K562 (cell line): ENCODE results near the gene FAM53A. TPM values are rescaled to one million over a fixed set of nuclear protein-coding genes. Genes with fewer than 3 reads are reported as not detected.
A peak's percentile ranks its signal among the peaks of the same experiment; 100 is the strongest.

Experiments
- BCOR ChIP-seq: fragments of 450-650 bp; IDR thresholded peaks from 2 replicates; pipeline ENCODE4 v1.6.1; 2016
- ESRRA ChIP-seq: fragments of 450-650 bp; IDR thresholded peaks from 2 replicates; pipeline ENCODE4 v1.6.1; 2014; ENCODE audit warnings: low read depth, mild to moderate bottlenecking, moderate library complexity, borderline replicate concordance
- KLF10 ChIP-seq: fragments of 250-450 bp; sonication (Bioruptor Pico); IDR thresholded peaks from 2 replicates; pipeline ENCODE4 v1.6.1; 2021; ENCODE audit warnings: matching md5 sums
- NFXL1 ChIP-seq: fragments of 450-650 bp; formaldehyde crosslinking; IDR thresholded peaks from 2 replicates; pipeline ENCODE4 v1.4.0; 2021; ENCODE audit warnings: mild to moderate bottlenecking
- NR3C1 ChIP-seq: sonication (generic); formaldehyde crosslinking; IDR thresholded peaks from 2 replicates; pipeline ENCODE4 v1.8.1; 2022; ENCODE audit warnings: missing genetic modification reagents
- PHB ChIP-seq: fragments of 250-450 bp; sonication (Bioruptor Pico); IDR thresholded peaks from 2 replicates; pipeline ENCODE4 v1.5.0; 2021
- RBFOX2 ChIP-seq: fragments of 200-400 bp; formaldehyde crosslinking; IDR thresholded peaks from 2 replicates; pipeline ENCODE4 v1.6.1; 2017; ENCODE audit warnings: low read depth, mild to moderate bottlenecking, low read length, moderate library complexity
- RBM34 ChIP-seq: fragments of 200-400 bp; formaldehyde crosslinking; IDR thresholded peaks from 2 replicates; pipeline ENCODE4 v1.6.1; 2018; ENCODE audit warnings: low read length, borderline replicate concordance; ENCODE audit not compliant: insufficient read depth
- RFX5 ChIP-seq: IDR thresholded peaks from 2 replicates; pipeline ENCODE4 v1.6.1; 2011; ENCODE audit warnings: low read depth, mild to moderate bottlenecking, improper control_type of control experiment, low read length
- ZNF24 ChIP-seq: fragments of 450-650 bp; IDR thresholded peaks from 2 replicates; pipeline ENCODE4 v1.6.1; 2016
- ZNF707 ChIP-seq: fragments of 250-450 bp; sonication (Bioruptor Pico); conservative IDR thresholded peaks from 2 replicates; pipeline ENCODE4 v1.8.0; 2022; ENCODE audit warnings: inconsistent platforms, mild to moderate bottlenecking, moderate library complexity
- ZNF778 ChIP-seq: fragments of 450-650 bp; formaldehyde crosslinking; IDR thresholded peaks from 2 replicates; pipeline ENCODE4 v1.4.0; 2020; ENCODE audit warnings: mild to moderate bottlenecking, moderate library complexity
- polyA plus RNA-seq, 8 experiments: library from polyadenylated mRNA; depleted of rRNA in 4 of 8; stranded (reverse) in 5 of 8; unstranded in 3 of 8; fragments of >200 nt; fragmentation: Nextera tagmentation in 2 of 8; fragmentation: Illumina TruSeq in 1 of 8; extraction: Ambion mirVana in 2 of 8; extraction: Trizol in 1 of 8; gene quantifications; 2 replicates each; pipeline versions ENCODE4 v1.2.1 to v1.2.3, GENCODE V29; 2011 to 2014; ENCODE audit warnings: inconsistent platforms in 1 of 8, missing spikeins in 1 of 8
- total RNA-seq, 7 experiments: library from RNA; depleted of rRNA in 6 of 7; stranded (reverse); fragments of >200 nt in 6 of 7; fragmentation: Illumina TruSeq in 2 of 7; extraction: Trizol in 2 of 7; gene quantifications; 2 replicates each; pipeline versions ENCODE4 v1.2.1 to v1.2.3, GENCODE V29; 2011 to 2021; ENCODE audit warnings: low replicate concordance in 1 of 7
- TF ChIP-seq, protein P1 (sequence below), 2 experiments: fragments of 200-800 bp in 1 of 2; sonication (Bioruptor generic) in 1 of 2; sonication (generic) in 1 of 2; formaldehyde crosslinking in 1 of 2; IDR thresholded peaks in 1 of 2; conservative IDR thresholded peaks in 1 of 2; 2 replicates each; pipeline versions ENCODE4 v1.5.0 to v1.6.1; 2016 to 2020; ENCODE audit warnings: missing compliant biosample characterization in 1 of 2, missing genetic modification characterization in 1 of 2, missing genetic modification reagents in 1 of 2
- TF ChIP-seq, protein P2 (sequence below): sonication (generic); formaldehyde crosslinking; IDR thresholded peaks from 2 replicates; pipeline ENCODE4 v1.8.1; 2023; ENCODE audit warnings: mild to moderate bottlenecking, missing genetic modification reagents
- TF ChIP-seq, protein P3 (sequence below): fragments of 450-650 bp; IDR thresholded peaks from 2 replicates; pipeline ENCODE4 v1.6.1; 2016
- TF ChIP-seq, protein P4 (sequence below): sonication (generic); formaldehyde crosslinking; IDR thresholded peaks from 2 replicates; pipeline ENCODE4 v1.8.1; 2022; ENCODE audit warnings: missing genetic modification reagents
- TF ChIP-seq, protein P5 (sequence below): conservative IDR thresholded peaks from 2 replicates; pipeline ENCODE4 v1.6.1; 2011; ENCODE audit warnings: low read depth, mild to moderate bottlenecking, low read length; ENCODE audit not compliant: control insufficient read depth

Gene FAM53A
- total and polyA plus RNA-seq, 9 of the 15 experiments (the other 6 are each of a cell fraction or from before 2014, with no cell fraction given) = 0.53 to 2.7 (median 1.4) TPM; not detected in 2

DNA sequence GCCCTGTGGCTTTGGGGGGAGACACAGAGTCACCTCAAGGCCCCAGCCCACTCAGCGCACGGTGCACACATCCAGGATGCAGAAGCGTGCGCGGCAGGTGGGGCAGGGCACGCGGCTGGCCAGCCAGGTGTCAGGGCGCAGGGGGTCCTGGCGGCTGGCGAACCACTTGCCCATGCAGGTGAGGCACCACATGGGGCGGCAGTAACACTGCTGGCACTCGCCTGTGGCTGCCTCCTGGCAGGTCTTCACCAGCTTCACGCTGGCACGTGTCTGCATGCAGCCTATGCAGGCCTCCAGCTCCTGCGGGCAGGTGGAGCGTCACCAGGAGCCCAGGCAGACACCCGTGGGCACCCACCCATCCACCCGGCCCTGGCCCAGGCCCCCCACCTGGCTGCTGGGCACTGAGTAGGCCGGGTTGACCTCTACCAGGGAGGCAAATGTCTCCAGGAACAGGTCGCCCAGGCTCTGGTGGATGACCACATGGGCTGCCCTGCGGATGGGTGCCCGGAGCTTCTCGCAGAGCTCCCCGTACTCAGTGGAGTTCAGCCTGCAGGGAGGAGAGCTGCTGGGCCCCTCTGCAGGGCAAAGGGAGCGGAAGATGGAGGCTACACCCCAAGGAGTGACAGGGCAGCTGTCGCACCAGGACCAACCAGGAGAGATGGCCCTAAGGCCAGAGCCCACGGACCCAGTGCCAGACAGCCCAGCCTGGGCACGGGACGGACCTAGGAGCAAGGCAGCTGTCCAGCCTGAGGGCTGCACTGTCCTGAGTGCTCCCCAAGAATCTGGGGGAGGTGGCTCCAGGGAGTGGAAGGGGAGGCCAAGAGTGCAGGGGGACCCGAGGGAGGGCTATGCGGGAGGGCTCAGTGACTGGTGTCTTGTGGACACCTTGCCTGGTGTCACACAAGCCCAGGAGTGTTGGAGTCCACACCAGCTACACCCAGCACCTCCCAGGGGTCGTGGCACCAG lies 33.3 kb upstream of the FAM53A start (continued):
- TF ChIP-seq, protein P1, sequence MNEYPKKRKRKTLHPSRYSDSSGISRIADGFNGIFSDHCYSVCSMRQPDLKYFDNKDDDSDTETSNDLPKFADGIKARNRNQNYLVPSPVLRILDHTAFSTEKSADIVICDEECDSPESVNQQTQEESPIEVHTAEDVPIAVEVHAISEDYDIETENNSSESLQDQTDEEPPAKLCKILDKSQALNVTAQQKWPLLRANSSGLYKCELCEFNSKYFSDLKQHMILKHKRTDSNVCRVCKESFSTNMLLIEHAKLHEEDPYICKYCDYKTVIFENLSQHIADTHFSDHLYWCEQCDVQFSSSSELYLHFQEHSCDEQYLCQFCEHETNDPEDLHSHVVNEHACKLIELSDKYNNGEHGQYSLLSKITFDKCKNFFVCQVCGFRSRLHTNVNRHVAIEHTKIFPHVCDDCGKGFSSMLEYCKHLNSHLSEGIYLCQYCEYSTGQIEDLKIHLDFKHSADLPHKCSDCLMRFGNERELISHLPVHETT (CRISPR knock-in tag; conservative IDR thresholded peaks at IDR 0.05 in 1 of 2, IDR thresholded peaks at IDR 0.05 in 1 of 2) = no peak
- TF ChIP-seq ZNF778 (no peak), BCOR (no peak), PHB (CRISPR knock-in tag) (no peak), ZNF24 (no peak), NR3C1 (CRISPR knock-in tag) (no peak), RBFOX2 (peak; percentile 62), KLF10 (no peak), RBM34 (no peak), ESRRA (no peak), RFX5 (no peak), NFXL1 (CRISPR knock-in tag) (no peak), ZNF707 (CRISPR knock-in tag) (no peak)
- TF ChIP-seq, protein P2, sequence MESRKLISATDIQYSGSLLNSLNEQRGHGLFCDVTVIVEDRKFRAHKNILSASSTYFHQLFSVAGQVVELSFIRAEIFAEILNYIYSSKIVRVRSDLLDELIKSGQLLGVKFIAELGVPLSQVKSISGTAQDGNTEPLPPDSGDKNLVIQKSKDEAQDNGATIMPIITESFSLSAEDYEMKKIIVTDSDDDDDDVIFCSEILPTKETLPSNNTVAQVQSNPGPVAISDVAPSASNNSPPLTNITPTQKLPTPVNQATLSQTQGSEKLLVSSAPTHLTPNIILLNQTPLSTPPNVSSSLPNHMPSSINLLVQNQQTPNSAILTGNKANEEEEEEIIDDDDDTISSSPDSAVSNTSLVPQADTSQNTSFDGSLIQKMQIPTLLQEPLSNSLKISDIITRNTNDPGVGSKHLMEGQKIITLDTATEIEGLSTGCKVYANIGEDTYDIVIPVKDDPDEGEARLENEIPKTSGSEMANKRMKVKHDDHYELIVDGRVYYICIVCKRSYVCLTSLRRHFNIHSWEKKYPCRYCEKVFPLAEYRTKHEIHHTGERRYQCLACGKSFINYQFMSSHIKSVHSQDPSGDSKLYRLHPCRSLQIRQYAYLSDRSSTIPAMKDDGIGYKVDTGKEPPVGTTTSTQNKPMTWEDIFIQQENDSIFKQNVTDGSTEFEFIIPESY (CRISPR knock-in tag) = peak; percentile 56; the same call in 1 of the 2 replicates
- TF ChIP-seq, protein P3, sequence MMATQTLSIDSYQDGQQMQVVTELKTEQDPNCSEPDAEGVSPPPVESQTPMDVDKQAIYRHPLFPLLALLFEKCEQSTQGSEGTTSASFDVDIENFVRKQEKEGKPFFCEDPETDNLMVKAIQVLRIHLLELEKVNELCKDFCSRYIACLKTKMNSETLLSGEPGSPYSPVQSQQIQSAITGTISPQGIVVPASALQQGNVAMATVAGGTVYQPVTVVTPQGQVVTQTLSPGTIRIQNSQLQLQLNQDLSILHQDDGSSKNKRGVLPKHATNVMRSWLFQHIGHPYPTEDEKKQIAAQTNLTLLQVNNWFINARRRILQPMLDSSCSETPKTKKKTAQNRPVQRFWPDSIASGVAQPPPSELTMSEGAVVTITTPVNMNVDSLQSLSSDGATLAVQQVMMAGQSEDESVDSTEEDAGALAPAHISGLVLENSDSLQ = no peak
- TF ChIP-seq, protein P4, sequence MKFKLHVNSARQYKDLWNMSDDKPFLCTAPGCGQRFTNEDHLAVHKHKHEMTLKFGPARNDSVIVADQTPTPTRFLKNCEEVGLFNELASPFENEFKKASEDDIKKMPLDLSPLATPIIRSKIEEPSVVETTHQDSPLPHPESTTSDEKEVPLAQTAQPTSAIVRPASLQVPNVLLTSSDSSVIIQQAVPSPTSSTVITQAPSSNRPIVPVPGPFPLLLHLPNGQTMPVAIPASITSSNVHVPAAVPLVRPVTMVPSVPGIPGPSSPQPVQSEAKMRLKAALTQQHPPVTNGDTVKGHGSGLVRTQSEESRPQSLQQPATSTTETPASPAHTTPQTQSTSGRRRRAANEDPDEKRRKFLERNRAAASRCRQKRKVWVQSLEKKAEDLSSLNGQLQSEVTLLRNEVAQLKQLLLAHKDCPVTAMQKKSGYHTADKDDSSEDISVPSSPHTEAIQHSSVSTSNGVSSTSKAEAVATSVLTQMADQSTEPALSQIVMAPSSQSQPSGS = no peak
- TF ChIP-seq, protein P5, sequence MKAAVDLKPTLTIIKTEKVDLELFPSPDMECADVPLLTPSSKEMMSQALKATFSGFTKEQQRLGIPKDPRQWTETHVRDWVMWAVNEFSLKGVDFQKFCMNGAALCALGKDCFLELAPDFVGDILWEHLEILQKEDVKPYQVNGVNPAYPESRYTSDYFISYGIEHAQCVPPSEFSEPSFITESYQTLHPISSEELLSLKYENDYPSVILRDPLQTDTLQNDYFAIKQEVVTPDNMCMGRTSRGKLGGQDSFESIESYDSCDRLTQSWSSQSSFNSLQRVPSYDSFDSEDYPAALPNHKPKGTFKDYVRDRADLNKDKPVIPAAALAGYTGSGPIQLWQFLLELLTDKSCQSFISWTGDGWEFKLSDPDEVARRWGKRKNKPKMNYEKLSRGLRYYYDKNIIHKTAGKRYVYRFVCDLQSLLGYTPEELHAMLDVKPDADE = no peak
